Stimulated activated CD8-positive, alpha-beta memory T cell treated with anti-CD3 and anti-CD28 coated beads, Interleukin-7, amount 100 ng/mL, for 1 hour (primary cell): Measurements from ENCODE around the gene ARID5B.

Experiments used
- DNase-seq, 2 donors: peaks; one replicate each; pipeline ENCODE4 v3.0.0-alpha.2; 2020; ENCODE audit warnings: low read depth in 2 of 2

The ARID5B gene

DNA sequence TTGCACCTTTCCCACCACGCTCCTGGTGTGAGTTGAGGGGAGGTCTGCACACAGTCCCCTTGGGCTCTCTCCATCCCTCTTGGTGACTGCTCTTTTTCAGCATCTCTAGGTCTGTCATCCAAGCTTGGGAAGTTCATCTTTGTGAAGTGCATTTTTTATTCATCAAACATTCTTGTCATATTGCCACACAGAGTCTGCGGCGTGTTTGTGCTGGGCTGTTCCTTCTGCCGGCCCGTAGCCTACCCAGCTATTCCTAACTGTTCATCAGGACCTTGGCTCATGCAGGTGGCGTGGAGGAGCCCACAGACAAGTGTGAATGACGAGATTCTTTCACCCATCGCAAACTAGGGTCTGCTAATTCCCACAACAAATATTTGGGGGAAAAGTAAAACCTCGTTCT is 202.4 kb downstream of the ARID5B start:
- no peak for DNase-seq

DNA sequence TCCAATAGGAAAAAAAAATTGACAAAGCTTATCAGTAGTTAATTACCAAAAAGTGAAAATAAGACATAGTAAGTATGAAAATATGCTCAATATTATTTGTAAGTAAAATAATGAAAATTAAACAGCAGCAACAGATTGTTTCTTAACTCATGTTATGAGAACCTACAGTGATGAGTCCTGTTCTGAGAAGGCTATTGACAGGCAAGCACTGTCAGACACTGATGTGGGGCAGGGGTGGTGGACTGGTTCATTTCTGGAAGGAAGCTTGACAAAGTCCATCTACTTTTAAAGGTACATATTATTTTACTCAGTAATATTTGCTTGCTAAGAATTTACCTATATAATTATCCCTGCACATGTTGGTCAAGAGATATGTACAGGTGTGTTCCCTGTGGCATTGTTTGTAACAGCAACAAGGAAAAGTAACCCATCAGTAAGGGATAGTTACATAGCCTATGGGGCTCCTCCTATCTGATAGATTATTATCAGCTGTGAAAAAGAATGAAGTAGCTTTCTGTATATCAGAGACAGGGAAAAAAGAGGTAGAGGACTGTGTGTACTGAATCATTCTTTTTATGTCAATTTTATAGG is 205.5 kb downstream of the ARID5B start:
- DNase-seq = no peak

DNA sequence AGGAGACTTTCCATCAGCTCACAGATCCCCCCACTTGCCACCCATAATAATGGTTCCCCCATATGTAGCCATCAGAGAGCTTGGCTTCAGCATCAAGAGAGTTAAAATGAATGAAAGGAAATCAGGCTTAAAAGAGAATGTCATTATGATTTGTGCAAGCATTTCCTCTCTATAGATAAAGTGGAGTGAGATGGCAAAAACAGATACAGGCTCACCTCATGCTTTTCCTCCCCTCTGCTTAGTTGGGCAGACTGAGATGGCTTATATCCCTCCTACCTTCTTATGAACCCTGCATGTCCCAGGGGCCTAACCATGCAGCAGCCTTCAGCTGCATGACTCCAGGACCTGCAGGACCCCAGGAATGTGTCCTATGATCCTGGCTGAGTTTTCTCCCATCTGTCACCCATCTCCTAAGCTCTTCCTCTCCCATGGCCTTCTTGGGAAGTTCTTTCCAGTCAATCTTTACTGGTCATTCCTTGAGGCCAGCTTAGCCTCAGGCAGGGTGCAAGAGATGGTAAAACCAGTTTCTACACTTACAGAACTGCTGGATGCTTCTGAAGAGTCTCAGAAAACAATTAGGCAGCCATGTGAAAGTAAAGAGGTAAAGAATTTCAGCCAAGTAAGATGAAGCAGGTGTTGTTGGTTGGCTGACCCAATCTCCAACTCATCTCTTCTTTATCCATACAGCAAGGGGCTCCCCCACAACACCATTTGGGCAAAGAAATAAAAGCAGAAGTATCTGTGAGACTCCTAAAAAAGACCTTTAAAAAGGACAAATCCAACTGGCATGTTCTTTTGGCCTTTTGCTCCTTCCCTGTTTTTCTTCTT is 207.5 kb downstream of the ARID5B start:
- no peak for DNase-seq

DNA sequence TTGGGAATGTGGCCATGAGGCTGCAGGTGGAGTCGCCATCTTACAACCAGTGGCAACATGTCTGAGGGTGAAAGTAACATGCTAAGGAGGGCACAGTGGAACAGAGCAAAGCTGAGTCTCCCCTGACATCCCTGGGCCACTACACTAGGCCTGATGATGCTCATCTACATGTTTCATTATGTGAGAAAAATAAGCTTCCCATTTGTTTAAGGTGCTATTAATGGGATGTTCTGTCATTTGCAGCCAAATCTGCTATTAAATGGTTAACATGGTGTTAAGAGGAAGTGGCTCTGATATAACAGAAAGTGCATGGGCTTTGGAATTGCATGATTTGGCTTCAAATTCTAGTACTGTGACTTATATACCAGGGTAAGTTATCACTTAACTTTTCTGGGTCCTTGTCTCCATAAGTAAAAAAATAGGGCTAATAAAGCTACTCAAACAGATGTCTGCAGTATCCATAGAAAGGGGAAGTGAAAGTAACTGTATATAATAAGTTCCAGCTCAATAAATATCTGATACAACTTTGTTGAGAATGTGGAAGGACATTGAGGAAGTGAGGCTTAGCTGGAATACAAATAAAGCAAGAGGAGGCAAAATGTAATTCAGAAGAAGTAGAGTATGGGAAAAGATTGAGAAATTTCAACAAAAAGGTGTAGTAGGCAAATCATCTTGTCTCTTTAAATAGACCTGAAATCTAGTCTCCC is 208.2 kb downstream of the ARID5B start:
- no peak for DNase-seq

DNA sequence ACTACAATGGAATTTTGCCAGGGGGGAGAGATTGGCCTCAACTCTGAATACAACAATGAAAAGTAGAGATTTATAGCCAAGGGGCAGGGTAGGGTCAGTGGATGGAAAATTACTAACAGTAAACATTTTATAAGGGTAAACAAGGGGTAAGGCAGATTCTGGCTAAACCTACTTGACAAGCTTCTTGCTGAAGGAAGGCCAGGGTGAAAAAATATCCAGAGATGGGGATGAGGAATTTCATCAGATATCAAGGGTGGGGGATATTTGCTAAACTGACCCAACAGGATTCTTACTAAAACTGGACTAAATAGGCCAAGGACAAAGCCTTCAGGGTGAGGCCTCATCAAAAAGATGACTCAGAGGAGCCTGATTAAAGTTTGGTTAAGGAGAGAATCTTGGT is 210.8 kb downstream of the ARID5B start:
- no peak for DNase-seq

DNA sequence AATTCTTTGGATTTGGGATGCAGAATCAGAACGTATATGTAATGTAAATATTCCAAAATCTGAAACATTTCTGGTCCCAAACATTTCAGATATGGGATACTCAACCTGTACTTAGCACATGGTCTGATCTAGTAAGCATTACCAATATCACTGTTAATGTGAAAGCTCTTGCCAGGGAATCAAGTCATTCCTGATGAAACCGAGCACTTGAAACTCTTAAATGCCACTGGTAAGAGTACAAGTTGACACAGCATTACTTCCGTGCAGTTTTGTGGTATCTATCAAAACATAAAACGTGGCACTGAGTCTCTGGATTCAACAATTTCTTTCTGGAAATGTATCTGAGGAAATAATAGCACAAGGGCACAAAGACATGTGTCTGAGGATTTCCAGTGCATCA is 211.5 kb downstream of the ARID5B start:
- no peak for DNase-seq

DNA sequence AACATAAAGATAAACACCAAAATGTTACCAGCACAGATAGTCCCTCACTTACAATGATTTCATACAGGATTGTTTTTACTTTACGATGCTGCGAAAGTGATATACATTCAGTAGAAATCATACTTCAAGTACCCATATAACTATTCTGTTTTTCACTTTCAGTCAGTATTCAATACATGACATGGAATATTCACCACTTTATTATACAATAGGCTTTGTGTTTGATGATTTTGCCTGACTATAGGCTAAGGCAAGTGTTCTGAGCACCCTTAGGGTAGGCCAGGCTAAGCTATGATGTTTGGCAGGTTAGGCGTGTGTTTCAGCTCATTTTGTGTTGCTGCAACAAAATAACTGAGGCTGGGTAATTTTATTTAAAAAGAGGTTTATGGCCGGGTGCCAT is 212.2 kb downstream of the ARID5B start:
- no peak for DNase-seq

DNA sequence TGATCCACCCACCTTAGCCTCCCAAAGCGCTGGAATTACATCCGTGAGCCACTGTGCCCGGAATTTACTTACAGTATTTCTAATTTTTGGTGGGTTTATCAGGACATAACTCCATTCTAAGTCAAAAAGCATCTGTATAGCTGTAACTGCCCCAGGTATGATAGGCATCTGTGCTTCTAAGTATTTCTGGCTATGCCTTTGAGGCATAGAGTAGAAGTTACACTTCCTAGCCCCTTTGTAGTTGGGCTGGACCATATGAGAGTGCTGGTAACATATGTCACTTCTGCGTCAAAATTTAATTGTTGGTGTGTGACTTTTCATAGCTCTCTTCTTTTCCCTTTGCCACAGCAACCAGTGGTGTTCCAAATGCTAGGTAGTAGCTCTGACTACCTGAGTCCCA is 213.8 kb downstream of the ARID5B start:
- DNase-seq = no peak

DNA sequence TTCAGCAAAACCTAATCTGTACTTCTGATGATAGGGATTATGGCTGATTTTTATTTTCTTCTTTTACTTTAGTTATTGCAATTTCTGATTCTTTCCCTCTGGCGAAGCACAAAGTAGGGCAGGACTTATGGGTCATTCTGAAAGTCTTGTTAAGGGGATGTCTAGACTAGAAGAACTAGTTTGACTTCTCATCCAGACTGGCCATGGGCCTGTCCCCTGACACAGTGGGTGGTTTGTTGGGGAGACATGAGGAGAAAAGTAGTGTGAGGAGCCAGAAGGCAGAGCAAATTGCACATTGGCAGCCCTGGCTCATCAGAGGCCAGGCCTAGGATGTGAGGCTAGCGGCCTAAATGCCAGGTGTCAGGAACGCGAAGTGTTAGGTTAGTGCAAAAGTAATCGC is 214.3 kb downstream of the ARID5B start:
- DNase-seq = no peak

DNA sequence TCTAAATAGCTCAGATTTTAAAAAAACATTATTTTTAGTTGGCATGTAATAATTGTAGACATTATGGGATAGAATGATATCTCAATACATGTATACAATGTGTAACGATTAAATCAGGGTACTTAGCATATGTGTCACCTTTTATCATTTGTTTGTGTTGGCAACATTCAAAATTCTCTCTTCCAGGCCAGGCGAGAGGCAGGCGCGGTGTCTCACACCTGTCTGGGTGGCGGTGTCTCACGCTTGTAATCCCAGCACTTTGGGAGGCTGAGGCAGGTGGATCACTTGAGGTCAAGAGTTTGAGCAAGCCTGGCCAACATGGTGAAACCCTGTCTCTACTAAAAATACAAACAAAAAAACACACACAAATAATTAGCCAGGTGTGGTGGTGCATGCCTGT is 215.4 kb downstream of the ARID5B start:
- no peak for DNase-seq

DNA sequence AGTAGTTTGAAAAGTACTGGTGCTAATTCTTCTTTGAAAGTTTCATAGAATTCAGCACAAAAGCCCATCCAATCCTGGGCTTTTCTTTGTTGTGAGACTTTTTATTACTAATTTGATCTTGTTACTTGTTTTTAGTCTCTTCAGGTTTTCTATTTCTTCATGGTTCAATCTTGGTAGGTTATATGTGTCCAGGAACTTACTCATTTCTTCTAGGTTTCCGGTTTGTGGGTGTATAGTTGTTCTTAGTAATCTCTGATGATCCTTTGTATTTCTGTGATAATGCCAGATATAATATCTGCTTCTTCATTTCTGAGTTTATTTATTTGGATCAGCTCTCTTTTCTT is 219.7 kb downstream of the ARID5B start:
- DNase-seq = no peak

DNA sequence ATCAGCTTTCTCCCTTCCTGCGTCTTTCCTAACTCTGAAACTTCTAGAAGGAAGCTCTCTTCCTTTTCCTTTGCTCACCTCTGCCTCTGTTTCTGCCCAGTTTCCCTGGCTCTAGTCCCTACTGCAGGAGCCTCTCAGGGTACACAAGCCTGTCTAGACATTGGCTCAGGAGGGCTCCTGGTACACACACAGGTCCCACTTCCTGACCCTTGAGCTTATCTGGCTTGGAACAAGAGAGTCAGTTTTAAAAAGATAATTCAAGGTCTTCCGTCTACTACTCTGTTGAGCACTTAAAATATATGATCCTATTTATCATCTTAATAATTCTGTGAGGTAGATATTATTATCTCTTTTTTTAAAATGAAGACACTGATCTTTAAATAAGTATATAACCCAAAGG is 226.5 kb downstream of the ARID5B start:
- DNase-seq = no peak

DNA sequence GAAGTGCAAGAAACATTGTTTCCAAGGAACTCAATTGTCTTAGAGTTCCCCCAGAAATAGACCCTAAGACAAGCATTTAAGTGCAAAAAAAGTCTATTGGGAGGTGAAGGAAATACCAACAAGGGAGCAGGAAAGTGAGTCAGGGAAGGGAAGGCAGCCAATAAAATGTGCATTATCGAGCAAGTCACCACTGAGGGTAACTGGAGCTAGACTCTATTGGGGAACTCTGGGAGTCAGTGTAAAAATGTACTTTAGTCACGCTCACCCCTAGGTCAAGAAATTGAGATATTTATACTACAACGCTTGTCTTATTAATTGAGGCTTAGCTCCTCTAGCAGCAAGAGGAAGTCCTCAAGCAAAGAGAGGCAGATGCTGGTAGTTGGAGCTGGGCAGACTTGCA is 229.4 kb downstream of the ARID5B start:
- DNase-seq = no peak

DNA sequence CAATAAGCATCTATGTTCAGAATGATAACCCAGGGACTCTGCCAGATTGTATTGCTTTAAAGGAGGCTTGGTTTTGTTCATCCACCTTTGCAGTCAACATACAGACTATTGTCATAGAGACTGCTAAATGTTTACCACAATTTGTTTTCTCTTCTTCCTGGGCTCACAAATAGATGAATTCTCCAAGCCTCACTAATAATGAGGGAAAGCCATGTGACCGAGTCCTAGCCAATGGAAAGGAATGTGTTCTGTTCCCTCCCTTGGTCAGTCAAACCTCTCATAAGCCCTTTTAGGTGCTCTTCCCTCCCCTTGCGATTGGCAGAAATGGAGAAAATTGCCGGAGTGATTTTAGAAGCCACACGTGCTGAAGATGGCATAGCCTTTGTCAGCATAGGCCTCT is 230.2 kb downstream of the ARID5B start:
- no peak for DNase-seq

DNA sequence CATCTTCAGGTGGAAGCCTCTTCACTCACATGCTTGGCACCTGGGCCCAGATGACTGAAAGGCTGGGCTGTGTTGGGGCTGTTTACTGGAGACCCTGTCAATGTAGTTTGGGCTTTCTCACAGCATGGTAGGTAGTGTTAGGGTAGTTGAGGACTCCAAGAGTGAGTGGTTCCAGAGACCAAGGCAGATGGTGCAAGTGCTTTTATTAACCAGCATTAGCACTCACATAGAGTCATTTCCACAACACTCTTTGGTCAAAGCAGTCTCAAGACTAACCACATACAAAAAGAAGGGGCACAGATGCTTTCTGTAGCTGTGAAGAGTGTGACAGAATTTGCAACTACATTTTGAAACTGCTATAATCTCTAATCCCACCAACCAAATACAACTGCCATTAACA is 232.1 kb downstream of the ARID5B start:
- DNase-seq = no peak

DNA sequence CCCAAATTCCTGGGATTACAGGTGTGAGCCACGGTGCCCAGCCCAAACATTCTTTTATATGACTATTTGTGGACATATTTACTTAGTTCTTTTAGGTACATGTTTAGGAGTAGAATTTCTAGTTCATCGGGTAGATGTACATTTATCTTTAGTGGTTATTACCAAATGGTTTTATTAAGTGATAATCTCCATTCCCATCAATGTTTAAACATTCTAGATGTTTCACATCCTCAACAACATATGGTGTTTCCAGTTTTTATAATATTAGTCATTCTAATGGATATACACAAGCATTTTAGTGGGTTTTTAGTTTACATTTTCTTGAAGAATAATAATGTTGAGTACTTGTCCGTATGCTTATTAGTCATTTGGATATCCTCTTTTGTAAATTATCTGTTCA is 235.4 kb downstream of the ARID5B start:
- DNase-seq = no peak
